GM23338 (cell line): ENCODE results near the gene NR2C2. TPM values are rescaled to one million over a fixed set of nuclear protein-coding genes. Genes with fewer than 3 reads are reported as not detected.
A peak's percentile ranks its signal among the peaks of the same experiment; 100 is the strongest.

Experiments used
- ATAC-seq: fragments of 200-7000 bp; cut with Tn5 transposase; 3 replicates; pipeline ENCODE4 v1.9.1; 2020
- DNase-seq: peaks from one replicate; pipeline ENCODE4 v3.0.0-alpha.2; 2015; ENCODE audit warnings: low spot score
- H2AFZ ChIP-seq: fragments of 200-600 bp; sonication (generic); 2 replicates; pipeline ENCODE4 v1.8.0; 2016; ENCODE audit warnings: antibody characterized with exemption, mild to moderate bottlenecking, moderate library complexity
- H3F3A ChIP-seq: fragments of 200-600 bp; sonication (generic); replicated peaks from 2 replicates; pipeline ENCODE4 v1.8.0; 2017; ENCODE audit warnings: antibody characterized with exemption, mixed run types, low read depth
- H3K27ac ChIP-seq: fragments of 200-600 bp; sonication (generic); 2 replicates; pipeline ENCODE4 v1.6.1; 2016; ENCODE audit warnings: low read depth
- H3K27me3 ChIP-seq: fragments of 200-600 bp; sonication (generic); 2 replicates; pipeline ENCODE4 v1.8.0; 2016; ENCODE audit warnings: mild to moderate bottlenecking, mixed run types, moderate library complexity; ENCODE audit not compliant: insufficient read depth
- H3K36me3 ChIP-seq: fragments of 200-600 bp; sonication (generic); 2 replicates; pipeline ENCODE4 v1.8.0; 2016; ENCODE audit warnings: mild to moderate bottlenecking; ENCODE audit not compliant: insufficient read depth
- H3K4me1 ChIP-seq: fragments of 200-600 bp; sonication (generic); 2 replicates; pipeline ENCODE4 v1.8.0; 2016; ENCODE audit warnings: mild to moderate bottlenecking, moderate library complexity; ENCODE audit not compliant: insufficient read depth
- H3K4me2 ChIP-seq: fragments of 200-600 bp; sonication (generic); 2 replicates; pipeline ENCODE4 v1.7.1; 2017; ENCODE audit warnings: mixed run types
- H3K4me3 ChIP-seq: fragments of 200-600 bp; sonication (generic); 2 replicates; pipeline ENCODE4 v1.6.1; 2016; ENCODE audit warnings: mixed run types
- H3K79me2 ChIP-seq: fragments of 200-600 bp; sonication (generic); replicated peaks from 2 replicates; pipeline ENCODE4 v1.8.0; 2017; ENCODE audit warnings: mild to moderate bottlenecking; ENCODE audit not compliant: insufficient read depth
- H3K9me2 ChIP-seq: fragments of 200-600 bp; sonication (generic); 2 replicates; pipeline ENCODE4 v1.8.0; 2017; ENCODE audit not compliant: insufficient read depth
- H4K20me1 ChIP-seq: fragments of 200-600 bp; sonication (generic); replicated peaks from 2 replicates; pipeline ENCODE4 v1.8.0; 2017; ENCODE audit warnings: mild to moderate bottlenecking; ENCODE audit not compliant: insufficient read depth
- H3K27ac Mint-ChIP-seq: 2 replicates; pipeline ENCODE4 v1.8.0; 2020; ENCODE audit warnings: inconsistent platforms, mild to moderate bottlenecking, moderate library complexity, mixed read lengths
- H3K27me3 Mint-ChIP-seq: 3 replicates; pipeline ENCODE4 v1.8.0; 2022; ENCODE audit warnings: low read depth, mild to moderate bottlenecking, moderate library complexity, mixed read lengths, inconsistent platforms; ENCODE audit not compliant: insufficient read depth, poor library complexity
- H3K36me3 Mint-ChIP-seq: 3 replicates; pipeline ENCODE4 v1.8.0; 2021; ENCODE audit warnings: low read depth, mild to moderate bottlenecking, inconsistent platforms, moderate library complexity, mixed read lengths
- H3K4me1 Mint-ChIP-seq: 3 replicates; pipeline ENCODE4 v1.8.0; 2020; ENCODE audit warnings: mild to moderate bottlenecking, inconsistent platforms, mixed read lengths
- H3K4me3 Mint-ChIP-seq: 3 replicates; pipeline ENCODE4 v1.8.0; 2021; ENCODE audit warnings: moderate library complexity, mild to moderate bottlenecking, inconsistent platforms, mixed read lengths
- H3K9me3 Mint-ChIP-seq: 3 replicates; pipeline ENCODE4 v1.8.0; 2020; ENCODE audit warnings: moderate library complexity, mild to moderate bottlenecking, inconsistent platforms, mixed read lengths
- CREB1 ChIP-seq: fragments of 250-450 bp; sonication (Bioruptor Pico); IDR thresholded peaks from 2 replicates; pipeline ENCODE4 v1.5.0; 2020; ENCODE audit warnings: low read depth, mild to moderate bottlenecking, moderate library complexity
- CTCF ChIP-seq, 2 experiments: fragments of 200-600 bp in 1 of 2; sonication (generic) in 1 of 2; conservative IDR thresholded peaks; 2 replicates each; pipeline versions ENCODE4 v1.5.1 to v1.6.1; 2016 to 2017; ENCODE audit warnings: antibody characterized with exemption in 2 of 2, low read depth in 2 of 2, mild to moderate bottlenecking in 2 of 2, moderate library complexity in 1 of 2
- EZH2 ChIP-seq: fragments of 200-600 bp; sonication (generic); IDR thresholded peaks from one replicate; pipeline ENCODE4 v1.8.0; 2017; ENCODE audit warnings: antibody characterized with exemption, mild to moderate bottlenecking, low read depth; ENCODE audit not compliant: unreplicated experiment
- JUNB ChIP-seq: IDR thresholded peaks from one replicate; pipeline ENCODE4 v1.6.1; 2016; ENCODE audit warnings: antibody characterized with exemption; ENCODE audit not compliant: unreplicated experiment
- NANOG ChIP-seq: IDR thresholded peaks from 2 replicates; pipeline ENCODE4 v1.6.1; 2016; ENCODE audit warnings: antibody characterized with exemption, borderline replicate concordance
- STAT1 ChIP-seq: IDR thresholded peaks from one replicate; pipeline ENCODE4 v1.6.1; 2016; ENCODE audit warnings: antibody characterized with exemption; ENCODE audit not compliant: unreplicated experiment
- ZNF114 ChIP-seq: fragments of 250-450 bp; sonication (Bioruptor Pico); IDR thresholded peaks from 2 replicates; pipeline ENCODE4 v1.5.0; 2020; ENCODE audit warnings: mild to moderate bottlenecking, moderate library complexity
- ZNF331 ChIP-seq: fragments of 250-450 bp; sonication (Bioruptor Pico); IDR thresholded peaks from 2 replicates; pipeline ENCODE4 v1.5.0; 2020; ENCODE audit warnings: low read depth, mild to moderate bottlenecking, moderate library complexity
- polyA plus RNA-seq: library from polyadenylated mRNA; unstranded; fragments of >200 nt; fragmentation: Nextera tagmentation; extraction: Ambion mirVana; gene quantifications from 2 replicates; pipeline ENCODE4 v1.2.1, GENCODE V29; 2016
- total RNA-seq: library from RNA; depleted of rRNA; stranded (reverse); fragments of >200 nt; shearing (Covaris generic); gene quantifications from 2 replicates; pipeline ENCODE4 v1.2.3, GENCODE V29; 2014
- TF ChIP-seq, protein P1 (sequence below): IDR thresholded peaks from 2 replicates; pipeline ENCODE4 v1.6.1; 2016; ENCODE audit warnings: antibody characterized with exemption
- TF ChIP-seq, protein P2 (sequence below): IDR thresholded peaks from one replicate; pipeline ENCODE4 v1.6.1; 2018; ENCODE audit warnings: antibody characterized with exemption; ENCODE audit not compliant: unreplicated experiment

Gene NR2C2
- total and polyA plus RNA-seq, 2 experiments from 2014 or later: 12.0 to 57.2 TPM

DNA sequence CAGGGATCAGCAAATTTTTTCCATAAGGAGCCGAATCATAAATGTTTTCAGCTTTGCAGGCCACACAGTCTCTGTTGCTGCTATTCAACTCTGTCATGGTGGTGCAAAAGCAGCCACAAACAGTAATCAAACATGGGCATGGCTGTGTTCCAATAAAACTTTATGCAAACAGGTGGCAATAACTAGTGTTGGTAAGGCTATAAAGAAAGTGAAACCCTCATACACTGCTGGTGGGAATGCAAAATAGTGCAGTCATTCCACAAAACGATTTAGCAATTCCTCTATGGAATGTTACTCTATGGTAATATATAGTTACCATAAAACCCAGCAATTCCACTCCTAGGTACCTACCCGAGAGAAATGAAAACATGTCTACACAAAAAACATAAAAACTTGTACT lies 131.7 kb downstream of the NR2C2 start (continued):
- TF ChIP-seq, protein P1, sequence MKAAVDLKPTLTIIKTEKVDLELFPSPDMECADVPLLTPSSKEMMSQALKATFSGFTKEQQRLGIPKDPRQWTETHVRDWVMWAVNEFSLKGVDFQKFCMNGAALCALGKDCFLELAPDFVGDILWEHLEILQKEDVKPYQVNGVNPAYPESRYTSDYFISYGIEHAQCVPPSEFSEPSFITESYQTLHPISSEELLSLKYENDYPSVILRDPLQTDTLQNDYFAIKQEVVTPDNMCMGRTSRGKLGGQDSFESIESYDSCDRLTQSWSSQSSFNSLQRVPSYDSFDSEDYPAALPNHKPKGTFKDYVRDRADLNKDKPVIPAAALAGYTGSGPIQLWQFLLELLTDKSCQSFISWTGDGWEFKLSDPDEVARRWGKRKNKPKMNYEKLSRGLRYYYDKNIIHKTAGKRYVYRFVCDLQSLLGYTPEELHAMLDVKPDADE: no peak
- TF ChIP-seq CTCF (conservative IDR thresholded peaks at IDR 0.05; ENCODE audit: low read depth in 2 of 2) (no peak), NANOG (no peak), STAT1 (no peak), JUNB (no peak)
- TF ChIP-seq, protein P2, sequence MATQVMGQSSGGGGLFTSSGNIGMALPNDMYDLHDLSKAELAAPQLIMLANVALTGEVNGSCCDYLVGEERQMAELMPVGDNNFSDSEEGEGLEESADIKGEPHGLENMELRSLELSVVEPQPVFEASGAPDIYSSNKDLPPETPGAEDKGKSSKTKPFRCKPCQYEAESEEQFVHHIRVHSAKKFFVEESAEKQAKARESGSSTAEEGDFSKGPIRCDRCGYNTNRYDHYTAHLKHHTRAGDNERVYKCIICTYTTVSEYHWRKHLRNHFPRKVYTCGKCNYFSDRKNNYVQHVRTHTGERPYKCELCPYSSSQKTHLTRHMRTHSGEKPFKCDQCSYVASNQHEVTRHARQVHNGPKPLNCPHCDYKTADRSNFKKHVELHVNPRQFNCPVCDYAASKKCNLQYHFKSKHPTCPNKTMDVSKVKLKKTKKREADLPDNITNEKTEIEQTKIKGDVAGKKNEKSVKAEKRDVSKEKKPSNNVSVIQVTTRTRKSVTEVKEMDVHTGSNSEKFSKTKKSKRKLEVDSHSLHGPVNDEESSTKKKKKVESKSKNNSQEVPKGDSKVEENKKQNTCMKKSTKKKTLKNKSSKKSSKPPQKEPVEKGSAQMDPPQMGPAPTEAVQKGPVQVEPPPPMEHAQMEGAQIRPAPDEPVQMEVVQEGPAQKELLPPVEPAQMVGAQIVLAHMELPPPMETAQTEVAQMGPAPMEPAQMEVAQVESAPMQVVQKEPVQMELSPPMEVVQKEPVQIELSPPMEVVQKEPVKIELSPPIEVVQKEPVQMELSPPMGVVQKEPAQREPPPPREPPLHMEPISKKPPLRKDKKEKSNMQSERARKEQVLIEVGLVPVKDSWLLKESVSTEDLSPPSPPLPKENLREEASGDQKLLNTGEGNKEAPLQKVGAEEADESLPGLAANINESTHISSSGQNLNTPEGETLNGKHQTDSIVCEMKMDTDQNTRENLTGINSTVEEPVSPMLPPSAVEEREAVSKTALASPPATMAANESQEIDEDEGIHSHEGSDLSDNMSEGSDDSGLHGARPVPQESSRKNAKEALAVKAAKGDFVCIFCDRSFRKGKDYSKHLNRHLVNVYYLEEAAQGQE: no peak

DNA sequence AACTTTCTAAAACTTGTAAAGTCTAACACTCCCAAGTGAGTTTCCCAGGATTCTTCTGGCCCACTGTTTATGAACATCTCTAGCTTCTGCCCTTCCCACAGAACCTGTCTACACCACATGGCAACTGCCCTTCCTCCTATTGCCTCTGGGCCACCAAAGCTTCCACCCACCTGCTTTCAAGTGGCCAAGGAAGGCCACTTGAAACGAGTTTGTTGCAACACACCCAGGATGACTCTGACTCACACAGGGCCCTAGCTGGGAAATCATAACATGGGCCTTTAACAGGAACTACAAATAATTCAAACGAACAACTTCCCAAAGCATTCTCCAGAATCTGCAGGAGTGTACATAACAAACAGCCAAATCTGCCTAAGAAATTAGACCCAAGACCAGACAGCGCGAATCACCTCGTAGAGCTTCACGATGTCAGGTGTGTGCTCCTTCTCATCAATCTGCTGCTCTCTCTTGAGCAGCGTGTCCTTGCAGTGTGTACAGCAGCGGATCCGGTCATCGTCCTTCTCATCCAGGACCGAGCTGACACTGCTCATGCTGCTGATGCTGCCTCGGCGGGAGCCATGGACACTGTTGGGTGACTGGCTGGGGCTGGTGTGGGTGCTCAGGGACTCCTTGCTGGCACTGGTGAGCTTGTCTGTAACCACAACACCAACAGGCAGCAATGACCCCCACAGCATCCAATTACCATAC lies 134.7 kb downstream of the NR2C2 start:
- H3K4me3 ChIP-seq: no peak overlapping the region
- DNase-seq (no peak), ATAC-seq (no peak)
- peaks cover 19% of the 10 kb centered on the region; the same call in 1 of the 2 replicates for H3K36me3 ChIP-seq
- Mint-ChIP-seq H3K36me3 (peaks cover 49% of the 10 kb centered on the region), H3K4me3 (no peak overlapping the region), H3K9me3 (no peaks in the 10 kb centered on the region), H3K27me3 (no peaks in the 10 kb centered on the region), H3K4me1 (no peaks in the 10 kb centered on the region), H3K27ac (peak overlapping the region; percentile 30; the same call in 1 of the 2 replicates)
- no peak overlapping the region for H3K4me2 ChIP-seq
- no peaks in the 10 kb centered on the region for H3K4me1 ChIP-seq
- no peaks in the 10 kb centered on the region for H3K9me2 ChIP-seq
- H3F3A ChIP-seq: no peaks in the 10 kb centered on the region
- no peak overlapping the region for H2AFZ ChIP-seq
- no peaks in the 10 kb centered on the region; the same call in 1 of the 2 replicates for H4K20me1 ChIP-seq
- no peaks in the 10 kb centered on the region for H3K79me2 ChIP-seq
- H3K27ac ChIP-seq: no peak overlapping the region
- no peaks in the 10 kb centered on the region for H3K27me3 ChIP-seq
- TF ChIP-seq CREB1 (CRISPR knock-in tag): no peak
- no peak for TF ChIP-seq ZNF114 (CRISPR knock-in tag)
- no peak for TF ChIP-seq ZNF331 (CRISPR knock-in tag)
- TF ChIP-seq NANOG: no peak
- no peak for TF ChIP-seq EZH2
- no peak for TF ChIP-seq CTCF (conservative IDR thresholded peaks at IDR 0.05; ENCODE audit: low read depth in 2 of 2)
